ENCODE results near the gene TNPO3.

The TNPO3 gene

DNA sequence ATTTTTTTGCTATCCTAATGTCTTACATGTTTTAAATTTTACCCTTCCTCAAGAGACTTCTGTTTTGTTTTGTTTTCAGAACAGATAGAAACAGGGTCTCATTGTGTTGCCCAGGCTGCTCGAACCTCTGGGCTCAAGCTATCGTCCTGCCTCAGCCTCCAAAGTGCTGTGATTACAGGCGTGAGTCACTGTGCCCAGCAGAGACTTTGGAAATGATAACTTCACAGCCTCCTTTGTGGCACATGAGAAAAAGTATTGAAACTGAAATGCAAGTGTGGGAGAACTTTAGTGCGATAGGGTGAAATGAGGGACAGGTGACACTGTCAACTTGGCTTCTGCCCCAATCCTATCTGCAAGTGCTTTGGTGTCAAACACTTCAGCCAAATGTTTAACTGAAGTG, 95.6 kb downstream of the TNPO3 start:
- DNase-seq: no peak
- H3K36me3 ChIP-seq: peaks cover 61 to 92% (median 62%) of the 10 kb centered on the region in 3 donors
- no peak overlapping the region for H3K4me3 ChIP-seq
- H3K4me1 ChIP-seq: no peaks in the 10 kb centered on the region
- H3K27me3 ChIP-seq: no peaks in the 10 kb centered on the region
- no peak overlapping the region for H3K27ac ChIP-seq
- TF ChIP-seq, protein P1, sequence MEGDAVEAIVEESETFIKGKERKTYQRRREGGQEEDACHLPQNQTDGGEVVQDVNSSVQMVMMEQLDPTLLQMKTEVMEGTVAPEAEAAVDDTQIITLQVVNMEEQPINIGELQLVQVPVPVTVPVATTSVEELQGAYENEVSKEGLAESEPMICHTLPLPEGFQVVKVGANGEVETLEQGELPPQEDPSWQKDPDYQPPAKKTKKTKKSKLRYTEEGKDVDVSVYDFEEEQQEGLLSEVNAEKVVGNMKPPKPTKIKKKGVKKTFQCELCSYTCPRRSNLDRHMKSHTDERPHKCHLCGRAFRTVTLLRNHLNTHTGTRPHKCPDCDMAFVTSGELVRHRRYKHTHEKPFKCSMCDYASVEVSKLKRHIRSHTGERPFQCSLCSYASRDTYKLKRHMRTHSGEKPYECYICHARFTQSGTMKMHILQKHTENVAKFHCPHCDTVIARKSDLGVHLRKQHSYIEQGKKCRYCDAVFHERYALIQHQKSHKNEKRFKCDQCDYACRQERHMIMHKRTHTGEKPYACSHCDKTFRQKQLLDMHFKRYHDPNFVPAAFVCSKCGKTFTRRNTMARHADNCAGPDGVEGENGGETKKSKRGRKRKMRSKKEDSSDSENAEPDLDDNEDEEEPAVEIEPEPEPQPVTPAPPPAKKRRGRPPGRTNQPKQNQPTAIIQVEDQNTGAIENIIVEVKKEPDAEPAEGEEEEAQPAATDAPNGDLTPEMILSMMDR (IDR thresholded peaks at IDR 0.05): no peak
- intact Hi-C loops (cut with DNase I; ENCODE audit: low total_unique reads): no loop called here
- H3K9me3 ChIP-seq: no peaks in the 10 kb centered on the region

DNA sequence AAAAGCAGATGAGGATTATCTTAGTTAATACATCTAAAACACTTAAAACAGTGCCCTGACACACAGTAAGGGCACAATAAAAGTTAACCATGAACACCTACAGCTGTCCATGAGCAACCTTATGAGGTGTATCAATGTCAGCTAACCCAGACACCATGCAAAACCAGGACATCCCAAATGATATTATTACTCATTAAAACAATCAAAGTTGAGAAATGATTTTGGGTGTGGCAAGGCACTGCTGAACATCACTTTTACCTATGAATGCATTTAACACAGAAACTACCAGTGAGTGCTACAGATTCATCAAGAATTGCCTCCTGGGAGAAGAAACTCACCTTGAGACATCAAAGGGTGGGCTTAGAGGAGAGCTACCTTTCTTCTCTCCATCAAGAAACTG, 98.9 kb downstream of the TNPO3 start:
- Histone ChIP-seq H3K4me1 (no peaks in the 10 kb centered on the region), H3K4me3 (no peak overlapping the region), H3K9me3 (no peaks in the 10 kb centered on the region), H3K27ac (no peak overlapping the region), H3K36me3 (peaks cover 61 to 96% (median 71%) of the 10 kb centered on the region in 3 donors), H3K27me3 (no peaks in the 10 kb centered on the region)
- intact Hi-C loops (cut with DNase I; ENCODE audit: low total_unique reads): no loop called here
- TF ChIP-seq, protein P1 (IDR thresholded peaks at IDR 0.05): no peak
- no peak for DNase-seq

DNA sequence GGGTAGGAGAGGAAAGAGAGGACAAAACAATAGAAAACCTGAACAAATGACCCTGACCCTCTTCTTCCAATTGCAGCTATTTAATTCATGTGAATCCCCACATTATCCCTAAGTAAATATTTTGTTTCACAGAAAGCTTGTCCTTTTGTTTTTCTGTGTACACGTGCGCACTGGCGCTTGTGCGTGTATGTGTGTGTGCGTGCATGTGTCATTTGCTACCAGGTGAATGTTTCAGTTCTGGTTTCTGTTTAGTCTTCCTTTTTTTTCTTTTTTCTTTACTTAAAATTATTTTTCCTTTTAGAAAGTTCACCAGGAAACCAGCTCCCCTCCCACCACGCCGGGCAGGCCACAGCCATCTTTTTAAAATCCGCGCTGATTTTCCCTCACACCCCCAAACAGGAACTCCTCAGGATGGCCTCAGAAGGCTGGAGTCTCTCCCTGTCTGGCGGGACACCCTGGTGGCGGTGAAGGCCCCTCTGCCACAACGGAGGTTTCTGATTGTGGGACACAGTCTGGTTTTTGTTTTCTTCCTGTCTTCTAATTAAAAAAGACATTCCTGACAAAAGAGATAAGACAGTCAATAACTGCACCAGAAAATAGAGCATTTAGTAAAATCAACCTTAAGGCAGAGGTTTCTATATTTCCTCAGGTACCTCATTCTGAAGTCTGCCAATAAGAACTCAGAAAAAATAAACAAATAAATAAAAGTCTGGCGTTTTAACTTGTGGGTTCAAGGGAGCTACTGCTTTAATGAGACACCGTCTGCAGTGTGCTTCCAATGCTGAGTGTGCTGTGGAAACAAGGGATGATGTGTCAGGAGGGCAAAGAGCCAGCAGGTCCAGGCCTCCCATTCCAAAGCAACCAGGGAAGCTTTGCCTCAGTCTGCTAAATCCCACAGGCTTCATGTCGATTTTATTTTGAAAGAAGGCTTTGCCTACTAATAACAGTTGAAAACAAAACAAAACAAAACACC, 99.8 kb downstream of the TNPO3 start:
- intact Hi-C loops (cut with DNase I; ENCODE audit: low total_unique reads): no loop called here
- DNase-seq: no peak
- Histone ChIP-seq H3K27me3 (no peaks in the 10 kb centered on the region), H3K4me1 (no peaks in the 10 kb centered on the region), H3K4me3 (no peak overlapping the region), H3K36me3 (peaks cover 55 to 90% (median 70%) of the 10 kb centered on the region in 3 donors), H3K9me3 (no peaks in the 10 kb centered on the region), H3K27ac (no peak overlapping the region)
- TF ChIP-seq, protein P1 (IDR thresholded peaks at IDR 0.05): no peak

DNA sequence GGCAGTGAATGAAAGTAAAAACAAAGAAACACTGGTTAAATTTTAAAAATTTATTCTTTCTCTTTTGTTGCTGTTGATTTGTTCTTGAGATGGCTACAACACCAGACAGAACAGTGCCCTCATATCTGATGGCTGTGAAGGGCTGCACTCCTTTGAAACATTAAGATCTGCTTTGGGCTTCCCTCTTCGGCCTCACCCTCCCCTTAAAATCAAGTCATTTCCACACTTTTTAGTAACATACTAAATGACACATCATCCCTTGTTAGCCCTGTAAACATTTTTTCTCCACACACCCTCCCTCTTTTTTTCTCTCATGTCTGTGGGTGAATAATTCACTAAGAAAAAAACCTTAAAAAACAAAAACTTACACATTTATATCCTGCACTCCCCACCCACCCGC, 100.8 kb downstream of the TNPO3 start:
- H3K4me1 ChIP-seq: no peaks in the 10 kb centered on the region
- peaks cover 46 to 81% (median 61%) of the 10 kb centered on the region in 3 donors for H3K36me3 ChIP-seq
- H3K4me3 ChIP-seq: no peak overlapping the region
- TF ChIP-seq, protein P1 (IDR thresholded peaks at IDR 0.05): no peak
- no peak overlapping the region for H3K27ac ChIP-seq
- DNase-seq: no peak
- H3K9me3 ChIP-seq: no peaks in the 10 kb centered on the region
- H3K27me3 ChIP-seq: no peaks in the 10 kb centered on the region
- intact Hi-C loops (cut with DNase I; ENCODE audit: low total_unique reads): no loop called here

DNA sequence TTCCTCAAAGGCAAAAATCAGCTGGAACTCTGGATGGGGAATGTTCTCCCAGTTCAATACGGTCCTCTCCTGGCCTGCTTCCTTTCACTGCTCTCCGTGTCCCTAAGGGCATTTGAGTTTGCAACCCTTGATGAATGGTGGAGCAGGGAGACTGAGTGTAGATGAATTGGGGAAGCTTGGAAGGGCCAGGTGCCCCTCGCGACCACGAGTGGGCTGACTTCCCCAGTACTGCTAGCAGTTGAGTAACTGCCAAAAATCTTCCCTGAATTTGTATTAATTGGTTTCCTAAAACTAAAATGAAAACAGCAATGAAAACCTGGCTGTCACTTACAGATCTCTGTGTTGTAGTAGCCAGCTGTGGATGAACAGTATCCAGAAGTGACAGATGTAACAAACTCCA, 103.6 kb downstream of the TNPO3 start:
- intact Hi-C loops (cut with DNase I; ENCODE audit: low total_unique reads): no loop called here
- H3K4me3 ChIP-seq: no peak overlapping the region
- no peaks in the 10 kb centered on the region for H3K27me3 ChIP-seq
- H3K36me3 ChIP-seq: peaks cover 33 to 58% (median 43%) of the 10 kb centered on the region in 3 donors
- DNase-seq: no peak
- no peaks in the 10 kb centered on the region for H3K9me3 ChIP-seq
- TF ChIP-seq, protein P1 (IDR thresholded peaks at IDR 0.05): no peak
- H3K4me1 ChIP-seq: no peaks in the 10 kb centered on the region
- no peak overlapping the region for H3K27ac ChIP-seq

All from tibial artery (tissue), 4 donors.